ENCODE data around the gene FCHSD1. TPM values are rescaled to one million over a fixed set of nuclear protein-coding genes. Genes with fewer than 3 reads are reported as not detected.
A peak's percentile ranks its signal among the peaks of the same experiment; 100 is the strongest.

FCHSD1 gene
- total RNA-seq, 4 donors from 2014 or later: 19.8 to 116 (median 45.7) TPM

- Histone ChIP-seq H3K27me3 (no peaks in the 10 kb centered on the region), H3K27ac (no peak overlapping the region), H3K4me1 (peaks cover 0 to 20% (median 0%) of the 10 kb centered on the region in 4 donors), H3K36me3 (no peaks in the 10 kb centered on the region), H3K4me3 (no peak overlapping the region), H3K9me3 (no peaks in the 10 kb centered on the region)
- TF ChIP-seq CTCF (IDR thresholded peaks at IDR 0.05) (no peak), POLR2A (IDR thresholded peaks at IDR 0.05) (no peak)
- DNase-seq: no peak
Measured at GRCh38 chr5:141685591-141685990, 34.4 kb upstream of the FCHSD1 start.

- no peaks in the 10 kb centered on the region for H3K36me3 ChIP-seq
- no peak for DNase-seq
- TF ChIP-seq POLR2A (IDR thresholded peaks at IDR 0.05) (no peak), CTCF (IDR thresholded peaks at IDR 0.05) (no peak)
- no peak overlapping the region for H3K27ac ChIP-seq
- peaks cover 0 to 20% (median 0%) of the 10 kb centered on the region in 4 donors for H3K4me1 ChIP-seq
- no peaks in the 10 kb centered on the region for H3K27me3 ChIP-seq
- H3K9me3 ChIP-seq: no peaks in the 10 kb centered on the region
- no peak overlapping the region for H3K4me3 ChIP-seq
Measured at GRCh38 chr5:141683596-141684141, 32.5 kb upstream of the FCHSD1 start.

GRCh38 chr5:141681695-141682641 lies 30.8 kb upstream of the FCHSD1 start, which contains the start of gene ARAP3:
Gene ARAP3, minus strand, starts transcription at chr5:141682230. Its CDS starts 1,744 bp downstream, at chr5:141680486.
- peak within 1 kb of the TSS; percentile 42 to 59 (median 56) for H3K4me3 ChIP-seq
- TF ChIP-seq CTCF (IDR thresholded peaks at IDR 0.05): no peak
- no peaks in the 10 kb centered on the region for H3K36me3 ChIP-seq

GRCh38 chr5:141681295-141681694 lies 30.1 kb upstream of the FCHSD1 start:
- peak overlapping the region; percentile 32 to 83 (median 68) for H3K27ac ChIP-seq
- H3K9me3 ChIP-seq: no peaks in the 10 kb centered on the region
- no peaks in the 10 kb centered on the region for H3K36me3 ChIP-seq
- peak overlapping the region; percentile 42 to 59 (median 56) for H3K4me3 ChIP-seq
- no peak for DNase-seq
- H3K4me1 ChIP-seq: peaks cover 0 to 20% (median 0%) of the 10 kb centered on the region in 4 donors
- TF ChIP-seq POLR2A (IDR thresholded peaks at IDR 0.05): no peak
- no peak for TF ChIP-seq CTCF (IDR thresholded peaks at IDR 0.05)
- H3K27me3 ChIP-seq: no peaks in the 10 kb centered on the region

More at GRCh38 chr5:141681695-141682641, 30.8 kb upstream of the FCHSD1 start, which contains the start of gene ARAP3:
- peak within 1 kb of the TSS; percentile 32 to 83 (median 68) for H3K27ac ChIP-seq
- peak; percentile 42 to 85 (median 80) for DNase-seq
- no peaks in the 10 kb centered on the region for H3K27me3 ChIP-seq
- H3K4me1 ChIP-seq: peaks cover 0 to 20% (median 0%) of the 10 kb centered on the region in 4 donors
- no peaks in the 10 kb centered on the region for H3K9me3 ChIP-seq

- TF ChIP-seq CTCF (IDR thresholded peaks at IDR 0.05) (no peak), POLR2A (IDR thresholded peaks at IDR 0.05) (no peak)
- H3K27ac ChIP-seq: peak overlapping the region in 3 of 4 donors; percentile 65 to 83 (median 71)
- no peaks in the 10 kb centered on the region for H3K27me3 ChIP-seq
- no peaks in the 10 kb centered on the region for H3K36me3 ChIP-seq
- peaks cover 0 to 20% (median 0%) of the 10 kb centered on the region in 4 donors for H3K4me1 ChIP-seq
- H3K9me3 ChIP-seq: no peaks in the 10 kb centered on the region
- no peak overlapping the region for H3K4me3 ChIP-seq
- no peak for DNase-seq
Measured at GRCh38 chr5:141680751-141681201, 29.6 kb upstream of the FCHSD1 start.
